IPS-18a (cell line): Measurements from ENCODE around the gene MGAT4A.

ENCODE experiments used
- H3K27ac ChIP-seq: one replicate; pipeline ENCODE4 v1.5.1; 2013; ENCODE audit warnings: low read length
- H3K27me3 ChIP-seq: one replicate; pipeline ENCODE4 v1.6.1; 2013; ENCODE audit warnings: mild to moderate bottlenecking, low read length; ENCODE audit not compliant: control insufficient read depth, insufficient read depth
- H3K36me3 ChIP-seq: one replicate; pipeline ENCODE4 v1.6.1; 2013; ENCODE audit warnings: low read depth, low read length; ENCODE audit not compliant: control insufficient read depth
- H3K4me1 ChIP-seq: one replicate; pipeline ENCODE4 v1.6.1; 2013; ENCODE audit warnings: low read depth, low read length; ENCODE audit not compliant: control insufficient read depth
- H3K4me3 ChIP-seq: one replicate; pipeline ENCODE4 v1.5.1; 2013; ENCODE audit warnings: low read length
- H3K9ac ChIP-seq: one replicate; pipeline ENCODE4 v1.6.1; 2013; ENCODE audit warnings: mild to moderate bottlenecking, low read length, moderate library complexity
- H3K9me3 ChIP-seq: one replicate; pipeline ENCODE4 v1.6.1; 2013; ENCODE audit warnings: low read depth, low read length; ENCODE audit not compliant: control insufficient read depth

Gene MGAT4A

DNA sequence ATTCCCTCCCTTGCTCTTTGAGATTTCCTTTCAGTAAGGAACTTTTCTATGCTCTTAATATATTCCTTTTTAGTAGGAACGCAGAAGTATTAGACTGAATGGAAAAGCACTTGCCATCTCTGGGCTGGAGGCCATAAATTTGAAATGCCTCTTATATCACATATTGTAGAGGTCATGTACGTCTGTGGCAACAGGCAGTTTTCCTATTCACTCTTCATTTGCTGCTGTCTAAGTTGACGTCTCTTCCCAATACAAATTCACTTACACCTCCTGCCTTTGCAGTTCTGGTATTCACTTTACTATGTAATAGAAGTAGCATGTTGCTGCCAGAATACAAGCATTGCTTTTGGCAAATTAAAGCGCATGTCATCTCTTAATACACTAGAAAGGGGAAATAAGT is 34.7 kb downstream of the MGAT4A start:
- Histone ChIP-seq H3K9me3 (no peaks in the 10 kb centered on the region), H3K36me3 (no peaks in the 10 kb centered on the region), H3K4me3 (no peak overlapping the region), H3K9ac (no peak overlapping the region), H3K4me1 (no peaks in the 10 kb centered on the region), H3K27me3 (no peaks in the 10 kb centered on the region), H3K27ac (no peak overlapping the region)

- no peak overlapping the region for H3K4me3 ChIP-seq
- H3K27me3 ChIP-seq = no peaks in the 10 kb centered on the region
- no peaks in the 10 kb centered on the region for H3K36me3 ChIP-seq
- no peaks in the 10 kb centered on the region for H3K9me3 ChIP-seq
- no peak overlapping the region for H3K27ac ChIP-seq
- no peaks in the 10 kb centered on the region for H3K4me1 ChIP-seq
- no peak overlapping the region for H3K9ac ChIP-seq
Observed at GRCh38 chr2:98695255-98695654, 35.7 kb downstream of the MGAT4A start.

DNA sequence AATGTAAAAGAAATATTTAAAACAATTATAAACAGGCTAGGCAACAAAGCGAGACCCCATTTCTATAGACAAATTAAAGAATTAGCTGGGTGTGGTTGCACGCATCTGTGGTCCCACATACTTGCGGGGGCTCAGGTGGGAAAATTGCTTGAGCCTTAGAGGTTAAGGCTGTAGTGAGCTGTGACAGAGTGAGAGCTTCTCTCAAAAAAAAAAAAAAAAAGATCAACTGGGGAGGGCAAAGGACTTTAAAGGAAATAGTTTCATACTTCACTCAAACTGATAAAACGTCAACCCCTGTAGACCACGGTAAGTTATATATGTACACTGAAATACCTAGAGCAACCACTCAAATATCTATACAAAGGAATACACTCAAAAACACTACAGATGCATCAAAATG is 37.5 kb downstream of the MGAT4A start:
- Histone ChIP-seq H3K27me3 (no peaks in the 10 kb centered on the region), H3K4me3 (no peak overlapping the region), H3K27ac (no peak overlapping the region), H3K4me1 (no peaks in the 10 kb centered on the region), H3K9ac (no peak overlapping the region), H3K36me3 (no peaks in the 10 kb centered on the region), H3K9me3 (no peaks in the 10 kb centered on the region)

GRCh38 chr2:98692090-98693054 is 38.6 kb downstream of the MGAT4A start:
- Histone ChIP-seq H3K36me3 (no peaks in the 10 kb centered on the region), H3K9me3 (no peaks in the 10 kb centered on the region), H3K4me3 (no peak overlapping the region), H3K4me1 (no peaks in the 10 kb centered on the region), H3K27me3 (no peaks in the 10 kb centered on the region), H3K27ac (no peak overlapping the region), H3K9ac (no peak overlapping the region)

GRCh38 chr2:98691303-98691702 is 39.6 kb downstream of the MGAT4A start:
- Histone ChIP-seq H3K9ac (no peak overlapping the region), H3K36me3 (no peaks in the 10 kb centered on the region), H3K27me3 (no peaks in the 10 kb centered on the region), H3K4me1 (no peaks in the 10 kb centered on the region), H3K27ac (no peak overlapping the region), H3K9me3 (no peaks in the 10 kb centered on the region), H3K4me3 (no peak overlapping the region)

GRCh38 chr2:98685930-98686887 is 44.7 kb downstream of the MGAT4A start:
- Histone ChIP-seq H3K27me3 (no peaks in the 10 kb centered on the region), H3K9ac (no peak overlapping the region), H3K36me3 (no peaks in the 10 kb centered on the region), H3K9me3 (no peaks in the 10 kb centered on the region), H3K4me1 (no peaks in the 10 kb centered on the region), H3K27ac (no peak overlapping the region), H3K4me3 (no peak overlapping the region)

GRCh38 chr2:98683728-98684127 is 47.2 kb downstream of the MGAT4A start:
- Histone ChIP-seq H3K4me3 (no peak overlapping the region), H3K36me3 (no peaks in the 10 kb centered on the region), H3K27ac (no peak overlapping the region), H3K9ac (no peak overlapping the region), H3K9me3 (no peaks in the 10 kb centered on the region), H3K4me1 (no peaks in the 10 kb centered on the region), H3K27me3 (no peaks in the 10 kb centered on the region)

- no peak overlapping the region for H3K9ac ChIP-seq
- no peaks in the 10 kb centered on the region for H3K27me3 ChIP-seq
- H3K4me1 ChIP-seq = no peaks in the 10 kb centered on the region
- no peaks in the 10 kb centered on the region for H3K36me3 ChIP-seq
- no peak overlapping the region for H3K27ac ChIP-seq
- H3K9me3 ChIP-seq = peaks cover 4% of the 10 kb centered on the region
- H3K4me3 ChIP-seq = no peak overlapping the region
Observed at GRCh38 chr2:98676742-98677141, 54.2 kb downstream of the MGAT4A start.

DNA sequence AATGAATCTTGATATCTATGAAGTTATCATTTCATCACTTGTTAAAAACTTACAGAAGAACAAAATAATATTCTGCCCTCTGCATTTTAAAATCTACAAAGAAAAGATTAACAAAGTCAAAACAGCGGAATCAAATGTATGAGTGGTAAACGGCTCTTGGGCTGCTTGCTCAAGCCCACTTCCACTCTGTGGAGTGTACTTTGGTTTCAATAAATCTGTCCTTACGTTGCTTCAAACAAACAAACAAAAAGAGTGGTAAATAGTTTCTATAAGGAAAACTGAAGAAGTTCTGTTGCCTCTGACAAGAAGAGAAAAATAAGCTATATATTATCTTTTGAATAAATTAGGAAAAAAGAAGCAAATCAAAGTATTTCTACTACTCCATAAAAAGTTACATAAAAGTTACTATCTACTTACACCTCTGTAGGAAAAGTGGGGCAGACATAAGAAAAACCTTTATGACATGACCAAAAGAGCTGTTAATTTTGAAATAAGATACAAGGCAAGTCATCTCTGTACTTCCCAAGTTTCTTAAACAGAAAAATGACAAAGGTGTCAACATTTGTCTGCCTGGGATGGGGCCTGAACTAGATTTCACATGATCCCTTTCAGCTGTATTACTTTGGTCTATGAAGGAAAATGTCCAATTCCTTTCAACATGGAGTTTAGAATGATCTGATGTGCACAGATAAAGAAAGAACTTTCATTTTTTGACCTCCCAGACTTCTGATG is 56.5 kb downstream of the MGAT4A start:
- no peak overlapping the region for H3K27ac ChIP-seq
- no peaks in the 10 kb centered on the region for H3K36me3 ChIP-seq

GRCh38 chr2:98669675-98670074 is 61.3 kb downstream of the MGAT4A start:
- Histone ChIP-seq H3K9me3 (peaks cover 1% of the 10 kb centered on the region), H3K4me3 (no peak overlapping the region), H3K9ac (no peak overlapping the region), H3K36me3 (no peaks in the 10 kb centered on the region), H3K27ac (no peak overlapping the region), H3K4me1 (no peaks in the 10 kb centered on the region), H3K27me3 (no peaks in the 10 kb centered on the region)

More for the DNA sequence above, 56.5 kb downstream of the MGAT4A start:
- Histone ChIP-seq H3K4me3 (no peak overlapping the region), H3K27me3 (no peaks in the 10 kb centered on the region), H3K9me3 (peaks cover 4% of the 10 kb centered on the region), H3K9ac (no peak overlapping the region), H3K4me1 (no peaks in the 10 kb centered on the region)

GRCh38 chr2:98665677-98666076 is 65.3 kb downstream of the MGAT4A start:
- no peaks in the 10 kb centered on the region for H3K27me3 ChIP-seq
- no peak overlapping the region for H3K9ac ChIP-seq
- no peaks in the 10 kb centered on the region for H3K9me3 ChIP-seq
- no peaks in the 10 kb centered on the region for H3K4me1 ChIP-seq
- no peak overlapping the region for H3K4me3 ChIP-seq
- H3K27ac ChIP-seq = no peak overlapping the region
- no peaks in the 10 kb centered on the region for H3K36me3 ChIP-seq
